Measurements from ENCODE around the gene ABCD4. TPM values are rescaled to one million over a fixed set of nuclear protein-coding genes. Genes with fewer than 3 reads are reported as not detected.

The ABCD4 gene
- total and polyA plus RNA-seq, 4 donors, result 20.4 to 34.4 (median 29.1) TPM

GRCh38 chr14:74281069-74281468, 21.7 kb downstream of the ABCD4 start:
- Histone ChIP-seq H3K36me3 (ENCODE audit: control insufficient read depth in 4 of 4, insufficient read depth in 3 of 4, low read depth in 1 of 4, low read length in 3 of 4) (peaks cover 3 to 27% (median 21%) of the 10 kb centered on the region in 4 donors), H3K27me3 (ENCODE audit: control insufficient read depth in 4 of 4, insufficient read depth in 4 of 4, low read length in 3 of 4) (no peaks in the 10 kb centered on the region), H3K4me1 (ENCODE audit: control insufficient read depth in 4 of 4, insufficient read depth in 4 of 4, low read length in 3 of 4) (no peaks in the 10 kb centered on the region), H3K9ac (ENCODE audit: low read depth in 1 of 2, low read length in 2 of 2) (no peak overlapping the region), H3K9me3 (ENCODE audit: control insufficient read depth in 4 of 4, low read length in 3 of 4) (no peaks in the 10 kb centered on the region), H3K27ac (ENCODE audit: low read depth in 1 of 2, low read length in 2 of 2) (no peak overlapping the region), H3K4me3 (ENCODE audit: low read depth in 1 of 3, low read length in 3 of 3) (no peak overlapping the region)
- no peak for DNase-seq (ENCODE audit: low spot score)
- 98% methylated on average over 2 of the region's 2 CpGs for WGBS
- TF ChIP-seq MAX (IDR thresholded peaks at IDR 0.05) (no peak), CTCF (IDR thresholded peaks at IDR 0.05; ENCODE audit: low read depth, low read length, missing input control) (no peak), FOXA1 (IDR thresholded peaks at IDR 0.05) (no peak), SP1 (IDR thresholded peaks at IDR 0.05) (no peak), HNF4A (conservative IDR thresholded peaks at IDR 0.05) (no peak), NR2F2 (IDR thresholded peaks at IDR 0.05) (no peak), JUND (IDR thresholded peaks at IDR 0.05) (no peak), GABPA (IDR thresholded peaks at IDR 0.05 in 1 of 2, conservative IDR thresholded peaks at IDR 0.05 in 1 of 2) (no peak), EGR1 (IDR thresholded peaks at IDR 0.05; ENCODE audit: low read depth in 2 of 2) (no peak), TAF1 (conservative IDR thresholded peaks at IDR 0.05) (no peak), RAD21 (IDR thresholded peaks at IDR 0.05) (no peak), ATF3 (IDR thresholded peaks at IDR 0.05) (no peak), HNF4G (IDR thresholded peaks at IDR 0.05) (no peak), YY1 (IDR thresholded peaks at IDR 0.05) (no peak), RXRA (IDR thresholded peaks at IDR 0.05) (no peak), FOXA2 (IDR thresholded peaks at IDR 0.05) (no peak)
- TF ChIP-seq, protein P1, sequence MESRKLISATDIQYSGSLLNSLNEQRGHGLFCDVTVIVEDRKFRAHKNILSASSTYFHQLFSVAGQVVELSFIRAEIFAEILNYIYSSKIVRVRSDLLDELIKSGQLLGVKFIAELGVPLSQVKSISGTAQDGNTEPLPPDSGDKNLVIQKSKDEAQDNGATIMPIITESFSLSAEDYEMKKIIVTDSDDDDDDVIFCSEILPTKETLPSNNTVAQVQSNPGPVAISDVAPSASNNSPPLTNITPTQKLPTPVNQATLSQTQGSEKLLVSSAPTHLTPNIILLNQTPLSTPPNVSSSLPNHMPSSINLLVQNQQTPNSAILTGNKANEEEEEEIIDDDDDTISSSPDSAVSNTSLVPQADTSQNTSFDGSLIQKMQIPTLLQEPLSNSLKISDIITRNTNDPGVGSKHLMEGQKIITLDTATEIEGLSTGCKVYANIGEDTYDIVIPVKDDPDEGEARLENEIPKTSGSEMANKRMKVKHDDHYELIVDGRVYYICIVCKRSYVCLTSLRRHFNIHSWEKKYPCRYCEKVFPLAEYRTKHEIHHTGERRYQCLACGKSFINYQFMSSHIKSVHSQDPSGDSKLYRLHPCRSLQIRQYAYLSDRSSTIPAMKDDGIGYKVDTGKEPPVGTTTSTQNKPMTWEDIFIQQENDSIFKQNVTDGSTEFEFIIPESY (IDR thresholded peaks at IDR 0.05), result no peak
- TF ChIP-seq, protein P2, sequence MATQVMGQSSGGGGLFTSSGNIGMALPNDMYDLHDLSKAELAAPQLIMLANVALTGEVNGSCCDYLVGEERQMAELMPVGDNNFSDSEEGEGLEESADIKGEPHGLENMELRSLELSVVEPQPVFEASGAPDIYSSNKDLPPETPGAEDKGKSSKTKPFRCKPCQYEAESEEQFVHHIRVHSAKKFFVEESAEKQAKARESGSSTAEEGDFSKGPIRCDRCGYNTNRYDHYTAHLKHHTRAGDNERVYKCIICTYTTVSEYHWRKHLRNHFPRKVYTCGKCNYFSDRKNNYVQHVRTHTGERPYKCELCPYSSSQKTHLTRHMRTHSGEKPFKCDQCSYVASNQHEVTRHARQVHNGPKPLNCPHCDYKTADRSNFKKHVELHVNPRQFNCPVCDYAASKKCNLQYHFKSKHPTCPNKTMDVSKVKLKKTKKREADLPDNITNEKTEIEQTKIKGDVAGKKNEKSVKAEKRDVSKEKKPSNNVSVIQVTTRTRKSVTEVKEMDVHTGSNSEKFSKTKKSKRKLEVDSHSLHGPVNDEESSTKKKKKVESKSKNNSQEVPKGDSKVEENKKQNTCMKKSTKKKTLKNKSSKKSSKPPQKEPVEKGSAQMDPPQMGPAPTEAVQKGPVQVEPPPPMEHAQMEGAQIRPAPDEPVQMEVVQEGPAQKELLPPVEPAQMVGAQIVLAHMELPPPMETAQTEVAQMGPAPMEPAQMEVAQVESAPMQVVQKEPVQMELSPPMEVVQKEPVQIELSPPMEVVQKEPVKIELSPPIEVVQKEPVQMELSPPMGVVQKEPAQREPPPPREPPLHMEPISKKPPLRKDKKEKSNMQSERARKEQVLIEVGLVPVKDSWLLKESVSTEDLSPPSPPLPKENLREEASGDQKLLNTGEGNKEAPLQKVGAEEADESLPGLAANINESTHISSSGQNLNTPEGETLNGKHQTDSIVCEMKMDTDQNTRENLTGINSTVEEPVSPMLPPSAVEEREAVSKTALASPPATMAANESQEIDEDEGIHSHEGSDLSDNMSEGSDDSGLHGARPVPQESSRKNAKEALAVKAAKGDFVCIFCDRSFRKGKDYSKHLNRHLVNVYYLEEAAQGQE (IDR thresholded peaks at IDR 0.05), result no peak

All from liver (tissue), 9 donors.